Cardiac muscle cell (in vitro differentiated cells and primary cell): ENCODE results near the gene SLAIN2. TPM values are rescaled to one million over a fixed set of nuclear protein-coding genes. Genes with fewer than 3 reads are reported as not detected.
A peak's percentile ranks its signal among the peaks of the same experiment; 100 is the strongest.

Experiments
- DNase-seq, 2 donors: peaks; one replicate each; pipeline versions ENCODE4 v3.0.0 to v3.0.0-alpha.2; 2010 to 2017; ENCODE audit warnings: low read depth in 1 of 2, low spot score in 1 of 2
- H3K27ac ChIP-seq: fragments of 200-600 bp; sonication (generic); 2 replicates; pipeline ENCODE4 v1.5.1; 2016
- H3K27me3 ChIP-seq: fragments of 200-600 bp; sonication (generic); 2 replicates; pipeline ENCODE4 v1.6.0; 2016; ENCODE audit warnings: control low read depth
- H3K36me3 ChIP-seq: fragments of 200-600 bp; sonication (generic); 2 replicates; pipeline ENCODE4 v1.5.1; 2016; ENCODE audit warnings: control low read depth
- H3K4me1 ChIP-seq: fragments of 200-600 bp; sonication (generic); 2 replicates; pipeline ENCODE4 v1.8.1; 2017; ENCODE audit warnings: low read depth, mild to moderate bottlenecking, mixed run types
- H3K4me3 ChIP-seq: fragments of 200-600 bp; sonication (generic); 2 replicates; pipeline ENCODE4 v1.5.1; 2016; ENCODE audit warnings: mild to moderate bottlenecking
- H3K9me3 ChIP-seq: fragments of 200-600 bp; sonication (generic); 2 replicates; pipeline ENCODE4 v1.5.1; 2017; ENCODE audit warnings: low read depth, mild to moderate bottlenecking, control low read depth
- CTCF ChIP-seq: IDR thresholded peaks from 2 replicates; pipeline ENCODE4 v1.5.1; 2012; ENCODE audit warnings: low read depth, mild to moderate bottlenecking, low read length
- polyA plus RNA-seq: library from polyadenylated mRNA; unstranded; fragments of >200 nt; fragmentation: Nextera tagmentation; extraction: Ambion mirVana; gene quantifications from 2 replicates; pipeline ENCODE4 v1.2.1, GENCODE V29; 2016
- total RNA-seq: library from RNA; depleted of rRNA; stranded (reverse); fragments of >200 nt; gene quantifications from 2 replicates; pipeline ENCODE4 v1.2.3, GENCODE V29; 2016

SLAIN2 gene
- total and polyA plus RNA-seq, 2 experiments from 2014 or later: 23.8 to 92.5 TPM

GRCh38 chr4:48315728-48316630, 25.4 kb upstream of the SLAIN2 start:
- Histone ChIP-seq H3K27me3 (no peaks in the 10 kb centered on the region), H3K4me1 (no peaks in the 10 kb centered on the region), H3K36me3 (no peaks in the 10 kb centered on the region), H3K27ac (no peak overlapping the region), H3K4me3 (no peak overlapping the region), H3K9me3 (no peaks in the 10 kb centered on the region)
- DNase-seq: peak; percentile 44 to 83
- peak; percentile 75 for TF ChIP-seq CTCF

DNA sequence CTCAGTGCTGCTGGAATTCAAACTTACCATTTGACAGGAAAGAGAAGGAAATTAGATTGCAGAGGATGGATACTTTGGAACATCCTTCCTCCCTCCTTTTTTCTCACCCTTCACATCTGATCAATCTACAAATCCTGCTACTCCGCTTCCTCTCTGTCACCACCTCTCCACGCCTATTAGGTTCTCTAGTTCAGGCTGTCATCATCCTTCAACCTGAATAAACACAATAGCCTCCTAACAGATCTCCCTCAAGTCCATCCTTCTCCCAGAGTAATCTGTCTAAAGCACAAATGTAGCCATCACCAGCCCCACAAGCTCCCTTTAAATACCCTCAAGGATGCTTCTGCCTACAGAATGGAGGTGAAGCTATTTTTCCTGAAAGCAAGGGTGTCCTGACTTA, 20.0 kb upstream of the SLAIN2 start:
- H3K27ac ChIP-seq: no peak overlapping the region
- TF ChIP-seq CTCF: no peak
- H3K9me3 ChIP-seq: no peaks in the 10 kb centered on the region
- H3K4me3 ChIP-seq: no peak overlapping the region
- H3K27me3 ChIP-seq: no peaks in the 10 kb centered on the region
- peaks cover 4% of the 10 kb centered on the region for H3K4me1 ChIP-seq
- DNase-seq: no peak
- H3K36me3 ChIP-seq: no peaks in the 10 kb centered on the region

- H3K4me3 ChIP-seq: no peak overlapping the region
- no peak for DNase-seq
- peaks cover 4% of the 10 kb centered on the region for H3K4me1 ChIP-seq
- no peaks in the 10 kb centered on the region for H3K9me3 ChIP-seq
- no peaks in the 10 kb centered on the region for H3K36me3 ChIP-seq
- H3K27me3 ChIP-seq: no peaks in the 10 kb centered on the region
- TF ChIP-seq CTCF: no peak
- H3K27ac ChIP-seq: no peak overlapping the region
Measured at GRCh38 chr4:48322063-48322462, 19.3 kb upstream of the SLAIN2 start.

- H3K36me3 ChIP-seq: no peaks in the 10 kb centered on the region
- H3K4me1 ChIP-seq: peaks cover 4% of the 10 kb centered on the region
- H3K4me3 ChIP-seq: no peak overlapping the region
- peaks cover 2% of the 10 kb centered on the region for H3K27me3 ChIP-seq
- no peaks in the 10 kb centered on the region for H3K9me3 ChIP-seq
- no peak for TF ChIP-seq CTCF
- DNase-seq: no peak
- H3K27ac ChIP-seq: no peak overlapping the region
Measured at GRCh38 chr4:48324281-48324680, 17.0 kb upstream of the SLAIN2 start.

- DNase-seq: no peak
- TF ChIP-seq CTCF: no peak
- Histone ChIP-seq H3K27ac (no peak overlapping the region), H3K4me3 (no peak overlapping the region), H3K36me3 (no peaks in the 10 kb centered on the region), H3K27me3 (peaks cover 2% of the 10 kb centered on the region), H3K9me3 (no peaks in the 10 kb centered on the region), H3K4me1 (no peaks in the 10 kb centered on the region)
Measured at GRCh38 chr4:48329193-48329592, 12.1 kb upstream of the SLAIN2 start.
